Ammon's horn (tissue), 1 donor: ENCODE results near the gene UQCC2.

Experiments used
- DNase-seq: peaks from one replicate; pipeline ENCODE4 v3.0.0-alpha.2; 2016; ENCODE audit warnings: low spot score

UQCC2 gene

DNA sequence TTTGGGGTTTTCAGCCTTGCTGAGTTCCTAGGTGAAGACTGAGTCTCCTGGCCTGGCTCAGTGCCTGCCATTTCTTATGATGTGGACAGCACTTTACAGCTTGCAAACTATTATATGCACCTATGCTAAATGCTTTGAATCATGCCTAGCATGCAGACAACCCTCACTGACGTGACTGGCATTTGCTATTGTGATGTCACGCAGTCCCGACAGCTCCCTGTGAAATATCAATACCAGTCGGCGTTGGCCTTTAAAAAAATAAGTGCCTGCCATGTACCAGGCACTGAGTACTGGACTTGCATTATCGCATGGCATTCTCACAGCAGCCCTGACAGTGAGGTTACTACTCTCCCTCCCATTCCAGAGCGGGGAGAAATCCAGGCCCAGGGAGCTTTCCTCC is 35.5 kb downstream of the UQCC2 start:
- no peak for DNase-seq

- DNase-seq, result no peak
These were observed 37.6 kb downstream of the UQCC2 start for GRCh38 chr6:33673851-33674250.

GRCh38 chr6:33672808-33673207 is 38.7 kb downstream of the UQCC2 start:
- no peak for DNase-seq

DNA sequence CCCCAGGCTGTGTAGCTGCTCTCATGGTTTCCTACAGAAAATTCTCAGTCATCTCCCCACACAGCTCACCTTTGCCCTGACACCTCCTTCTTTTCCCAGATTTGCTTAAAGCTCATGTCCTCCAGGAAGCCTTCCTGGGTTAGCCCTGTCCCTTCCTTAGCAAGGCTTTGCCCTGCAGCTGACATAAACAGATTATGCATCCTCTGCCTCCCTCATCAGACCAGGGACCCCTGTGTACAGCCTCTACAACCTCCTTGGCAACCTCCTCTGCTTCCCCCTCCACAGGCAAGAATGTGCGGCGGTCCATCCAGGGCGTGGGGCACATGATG is 39.8 kb downstream of the UQCC2 start:
- no peak for DNase-seq

DNA sequence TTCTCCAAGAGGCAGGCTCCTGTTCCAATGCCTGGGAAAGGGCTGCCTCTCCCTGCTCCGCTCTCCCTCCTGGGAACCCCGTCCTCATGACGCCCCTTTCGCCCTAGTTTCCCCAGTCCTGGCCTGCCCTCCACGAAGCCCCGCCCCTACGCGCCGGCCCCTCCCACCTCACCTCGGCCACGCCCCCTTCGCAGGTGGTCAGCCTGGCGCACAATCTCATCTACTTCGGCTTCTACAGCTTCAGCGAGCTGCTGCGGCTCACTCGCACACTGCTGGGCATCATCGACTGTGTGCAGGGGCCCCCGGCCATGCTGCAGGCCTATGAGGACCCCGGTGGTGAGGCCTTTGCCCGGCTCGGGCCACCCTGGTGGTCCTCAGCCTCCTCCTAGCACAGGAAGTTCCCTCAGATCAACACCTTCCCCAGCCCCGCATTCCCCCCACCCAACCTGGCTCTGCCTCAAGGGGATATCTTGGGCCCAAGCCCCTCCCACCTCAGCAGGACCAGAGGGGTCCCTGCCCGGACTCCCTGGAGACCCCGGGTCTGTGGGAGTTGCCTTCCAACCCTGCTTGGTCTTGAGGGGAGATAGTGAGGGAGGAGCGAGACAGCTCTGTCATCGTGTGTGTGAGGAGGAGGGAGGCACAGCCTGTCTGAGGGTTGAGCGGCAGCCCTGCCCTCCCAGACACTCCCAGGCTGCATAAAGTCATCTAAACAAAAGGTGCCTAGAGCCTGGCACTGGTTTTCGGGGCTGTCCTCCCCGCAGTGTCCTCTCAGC is 40.3 kb downstream of the UQCC2 start:
- DNase-seq, result no peak

GRCh38 chr6:33670086-33670660 is 41.3 kb downstream of the UQCC2 start:
- no peak for DNase-seq

DNA sequence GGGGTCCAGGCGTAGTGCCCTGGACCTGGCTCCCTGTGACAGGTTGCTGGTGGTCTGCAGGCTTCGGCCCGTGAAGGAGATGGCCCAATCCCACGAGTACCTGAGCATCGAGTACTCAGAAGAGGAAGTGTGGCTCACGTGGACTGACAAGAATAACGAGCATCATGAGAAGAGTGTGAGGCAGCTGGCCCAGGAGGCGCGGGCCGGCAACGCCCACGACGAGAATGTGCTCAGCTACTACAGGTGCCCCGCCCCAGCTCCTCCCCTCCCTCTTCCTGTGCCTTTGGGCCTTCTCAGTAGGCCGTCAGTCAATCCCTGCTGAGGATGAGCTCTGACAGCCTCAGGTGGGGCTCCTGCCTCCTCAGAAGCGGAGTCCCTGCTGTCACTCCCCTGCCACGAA is 42.6 kb downstream of the UQCC2 start:
- DNase-seq, result no peak

GRCh38 chr6:33668328-33668727 is 43.2 kb downstream of the UQCC2 start:
- DNase-seq, result no peak

GRCh38 chr6:33667776-33668175 is 43.7 kb downstream of the UQCC2 start:
- DNase-seq, result no peak

DNA sequence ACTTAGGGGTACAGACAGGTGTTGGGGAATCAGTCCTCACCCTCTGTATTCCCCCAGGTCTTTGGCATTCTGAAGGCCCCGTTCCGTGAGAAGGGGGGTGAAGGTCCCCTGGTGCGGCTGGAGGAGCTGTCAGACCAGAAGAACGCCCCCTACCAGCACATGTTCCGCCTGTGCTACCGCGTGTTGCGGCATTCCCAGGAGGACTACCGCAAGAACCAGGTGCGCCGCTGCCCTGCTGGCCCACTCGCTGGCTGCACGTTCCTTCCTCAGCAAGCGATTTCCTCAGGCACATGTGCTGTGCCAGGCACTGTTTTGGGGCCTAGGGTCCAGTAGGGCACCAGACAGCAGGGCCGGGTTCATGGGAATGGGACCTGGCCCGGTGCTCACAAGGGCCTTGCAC is 44.4 kb downstream of the UQCC2 start:
- no peak for DNase-seq

DNA sequence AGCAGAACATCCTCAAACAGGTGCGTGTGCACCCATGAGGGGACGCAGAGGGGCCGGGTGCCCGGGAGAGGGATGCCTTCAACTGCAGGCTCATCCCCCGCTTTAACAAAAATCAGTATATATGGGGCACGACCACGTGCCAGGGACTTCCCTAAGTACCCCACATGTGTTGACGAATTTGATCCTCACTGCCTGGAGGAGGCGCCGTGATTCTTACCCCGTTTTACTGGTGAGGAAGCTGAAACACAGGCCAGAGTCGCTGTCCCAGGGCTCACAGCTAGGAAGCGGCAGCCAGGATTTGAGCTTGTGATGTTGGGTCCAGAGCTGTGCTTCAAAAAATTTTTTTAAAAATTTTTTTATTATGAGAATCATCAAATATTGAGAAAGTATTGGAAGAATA is 45.5 kb downstream of the UQCC2 start:
- DNase-seq, result no peak

DNA sequence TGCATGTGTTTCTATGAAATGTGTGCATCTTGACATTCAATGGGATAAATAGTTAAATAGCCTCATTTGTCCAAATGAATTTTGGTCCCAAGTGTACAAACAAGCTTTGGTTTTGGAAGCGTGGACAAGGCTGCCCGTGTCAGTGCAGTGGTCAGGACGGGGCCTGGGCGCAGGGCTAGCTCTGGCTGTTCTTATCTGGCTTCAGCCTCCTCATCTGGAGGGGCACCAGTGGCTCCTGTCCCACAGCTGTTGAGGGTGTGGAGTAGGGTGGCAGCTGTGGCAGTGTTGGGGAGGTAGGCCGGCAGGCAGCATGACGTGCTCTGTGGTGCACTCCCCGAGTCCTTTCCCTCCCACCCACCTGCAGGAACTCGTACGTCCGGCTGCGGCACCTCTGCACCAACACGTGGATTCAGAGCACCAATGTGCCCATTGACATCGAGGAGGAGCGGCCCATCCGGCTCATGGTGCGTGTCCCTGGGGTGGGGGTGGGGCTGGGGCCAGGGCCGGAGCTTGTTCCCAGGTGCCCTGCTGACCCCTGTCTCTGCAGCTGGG is 46.9 kb downstream of the UQCC2 start:
- DNase-seq, result no peak

GRCh38 chr6:33663727-33664449 is 47.6 kb downstream of the UQCC2 start:
- no peak for DNase-seq

GRCh38 chr6:33663028-33663427 is 48.5 kb downstream of the UQCC2 start:
- no peak for DNase-seq

DNA sequence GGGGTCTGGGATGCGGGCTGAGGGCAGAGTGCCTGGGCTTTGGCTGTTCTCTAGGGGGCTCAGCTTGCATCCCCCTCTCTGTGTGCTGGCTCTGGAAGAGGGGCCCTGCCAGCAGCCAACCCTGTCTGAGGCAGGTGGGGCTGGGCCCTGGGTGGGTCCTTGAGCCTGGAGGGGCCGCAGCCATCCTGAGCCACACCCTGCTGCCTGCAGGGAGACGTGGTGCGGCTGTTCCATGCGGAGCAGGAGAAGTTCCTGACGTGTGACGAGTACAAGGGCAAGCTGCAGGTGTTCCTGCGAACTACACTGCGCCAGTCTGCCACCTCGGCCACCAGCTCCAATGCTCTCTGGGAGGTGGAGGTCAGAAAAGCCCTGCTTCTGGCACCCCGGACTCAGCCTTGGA is 49.2 kb downstream of the UQCC2 start:
- no peak for DNase-seq

DNA sequence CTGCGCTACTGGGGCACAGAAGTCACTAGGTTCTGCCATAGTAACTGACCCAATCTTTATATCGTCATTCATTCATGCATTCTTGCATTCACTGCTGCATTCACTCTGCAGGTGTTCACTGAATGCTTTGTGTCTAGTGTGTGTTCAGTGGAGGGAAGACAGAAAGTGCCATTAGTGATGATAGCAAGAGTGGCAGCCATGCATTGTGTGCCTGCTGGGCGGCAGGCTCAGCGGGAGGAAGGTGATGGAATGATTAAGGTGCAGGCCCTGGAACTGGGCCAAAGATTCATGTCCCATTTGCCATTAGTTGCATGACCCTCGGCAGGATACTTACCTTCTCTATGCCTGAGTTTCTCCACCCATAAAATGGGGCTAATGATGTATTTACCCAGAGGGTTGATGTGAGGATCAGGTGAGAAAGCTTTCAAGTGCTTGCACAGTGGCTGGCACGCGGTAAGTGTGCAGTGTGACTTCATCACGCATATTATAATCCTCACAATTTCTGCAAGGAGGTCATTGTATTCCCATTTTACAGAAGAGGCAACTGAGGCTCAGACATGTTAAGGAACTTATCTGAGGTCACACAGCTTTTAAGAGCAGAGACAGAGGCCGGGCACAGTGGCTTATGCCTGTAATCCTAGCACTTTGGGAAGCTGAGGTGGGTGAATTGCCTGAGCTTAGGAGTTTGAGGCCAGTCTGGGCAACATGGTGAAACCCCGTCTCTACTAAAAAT is 50.2 kb downstream of the UQCC2 start:
- no peak for DNase-seq

DNA sequence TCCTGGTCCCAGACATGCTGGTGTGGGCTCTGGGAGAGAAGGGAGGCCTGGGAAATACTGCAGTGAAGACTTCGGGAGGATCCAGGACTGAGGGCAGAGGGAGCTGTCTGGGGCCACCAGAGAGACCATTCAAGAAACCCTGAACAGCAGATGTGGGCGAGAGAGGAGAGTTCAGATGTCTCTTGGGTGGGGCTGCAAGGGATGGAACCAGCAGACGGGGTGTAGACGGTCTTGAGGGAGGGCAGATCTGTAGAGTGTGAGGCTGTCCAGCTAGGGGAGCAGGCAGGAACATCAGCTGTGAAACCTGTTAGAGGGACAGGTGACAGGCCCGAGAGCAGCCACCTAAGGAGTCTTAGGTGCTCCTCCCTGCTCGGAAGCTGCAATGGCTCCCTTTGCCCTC is 51.5 kb downstream of the UQCC2 start:
- no peak for DNase-seq

DNA sequence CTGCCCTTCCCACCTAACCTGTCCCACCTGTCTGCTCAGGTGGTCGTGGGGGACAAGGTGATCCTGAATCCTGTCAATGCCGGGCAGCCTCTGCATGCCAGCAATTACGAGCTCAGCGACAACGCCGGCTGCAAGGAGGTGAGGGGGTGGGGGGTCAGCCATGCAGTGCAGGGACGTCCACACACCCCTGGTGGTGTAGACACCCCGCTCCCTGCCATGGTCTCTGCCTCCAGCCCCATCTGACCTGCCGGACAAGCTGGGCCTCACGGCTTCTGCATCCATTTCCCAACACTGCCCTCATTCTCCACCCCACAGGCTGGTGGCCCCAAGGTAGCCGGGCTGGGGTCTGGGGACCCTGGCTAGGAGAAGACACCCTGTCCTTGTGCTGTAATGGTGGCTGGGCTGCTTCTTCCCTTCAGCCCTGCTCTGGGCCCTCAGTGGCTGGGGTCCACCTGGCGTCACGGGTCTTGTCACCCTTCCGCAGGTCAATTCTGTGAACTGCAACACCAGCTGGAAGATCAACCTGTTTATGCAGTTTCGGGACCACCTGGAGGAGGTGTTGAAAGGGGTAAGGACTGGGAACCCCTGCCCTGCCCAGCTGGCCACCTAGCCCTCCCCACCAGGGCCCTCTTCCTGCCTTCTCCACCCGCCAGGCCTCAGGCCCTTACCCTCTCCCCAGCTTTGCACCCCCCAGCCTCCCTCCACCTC is 52.4 kb downstream of the UQCC2 start:
- no peak for DNase-seq

DNA sequence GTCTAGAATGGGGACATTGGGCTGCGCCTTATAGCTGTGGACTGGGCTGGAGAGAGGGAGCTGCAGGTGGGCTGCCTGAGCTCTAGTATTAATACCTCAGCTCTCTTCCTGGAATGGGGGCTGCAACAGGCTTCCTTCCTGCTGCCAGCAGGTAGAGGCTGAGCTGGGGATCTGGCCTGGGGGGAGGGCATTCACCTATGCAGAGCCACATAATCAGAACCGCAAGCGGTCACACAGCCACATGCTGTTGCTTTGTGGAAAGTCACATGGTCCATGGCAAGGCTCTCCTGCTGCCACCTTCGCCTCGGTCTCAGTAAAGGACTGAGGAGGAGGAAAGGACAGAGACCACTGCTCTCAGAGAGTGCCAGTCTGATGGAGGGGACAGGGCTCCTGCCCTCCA is 54.7 kb downstream of the UQCC2 start:
- DNase-seq, result no peak

DNA sequence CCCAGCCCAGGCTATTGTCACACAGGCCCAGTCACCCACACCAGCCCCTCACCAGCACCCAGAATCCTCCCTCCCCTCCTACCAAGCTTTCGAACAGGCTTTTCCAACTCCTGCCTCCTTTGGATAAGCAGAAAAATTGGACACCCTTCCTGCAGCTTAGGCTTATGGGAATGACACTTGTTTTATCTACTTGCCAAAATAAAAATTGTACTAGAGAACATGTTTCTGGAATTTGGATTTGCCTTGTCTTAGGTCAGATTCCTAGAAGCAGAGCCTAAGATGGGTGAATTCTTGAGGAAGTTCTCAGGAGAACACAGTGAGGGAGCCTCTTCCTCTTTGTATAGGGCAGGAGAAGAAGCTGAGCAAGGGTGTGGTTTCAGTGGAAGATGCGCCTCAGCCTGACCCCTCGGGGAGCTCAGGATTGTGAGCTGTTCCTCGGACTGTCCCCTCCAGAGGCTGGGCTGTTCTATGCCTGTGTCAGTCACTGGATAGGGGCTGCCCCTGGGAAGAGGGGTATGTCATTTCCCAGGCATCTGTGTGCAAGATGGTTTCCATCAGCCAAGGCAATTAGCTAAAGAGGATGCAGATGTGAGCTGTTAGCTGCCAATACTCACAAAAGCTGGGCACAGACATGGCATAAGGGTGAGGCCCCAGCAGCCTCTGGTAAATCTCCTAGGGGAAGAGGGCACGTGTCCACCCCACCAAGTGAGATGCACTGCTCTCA is 56.5 kb downstream of the UQCC2 start:
- no peak for DNase-seq

DNA sequence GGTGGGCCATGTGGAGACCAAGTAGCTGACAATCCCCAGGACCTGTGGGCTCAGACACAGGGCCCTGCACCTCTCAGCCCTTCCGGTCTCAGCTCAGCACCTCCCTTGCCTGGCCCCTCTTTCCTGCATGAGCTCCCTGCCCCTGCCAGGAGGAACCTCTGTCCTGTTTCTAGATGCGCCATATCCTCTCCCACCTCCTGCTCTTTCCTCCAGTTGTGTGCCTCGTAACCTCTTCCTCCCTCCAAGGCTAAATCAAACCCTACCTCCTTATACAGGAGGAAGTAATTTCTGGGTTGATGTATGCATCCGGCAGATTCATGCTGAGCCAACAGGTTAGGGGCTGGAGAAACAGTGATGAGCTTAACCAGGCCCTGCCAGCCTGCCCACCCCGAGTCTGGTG is 59.5 kb downstream of the UQCC2 start:
- no peak for DNase-seq
